ENCODE measurements around the gene DISP3.

DISP3 gene

DNA sequence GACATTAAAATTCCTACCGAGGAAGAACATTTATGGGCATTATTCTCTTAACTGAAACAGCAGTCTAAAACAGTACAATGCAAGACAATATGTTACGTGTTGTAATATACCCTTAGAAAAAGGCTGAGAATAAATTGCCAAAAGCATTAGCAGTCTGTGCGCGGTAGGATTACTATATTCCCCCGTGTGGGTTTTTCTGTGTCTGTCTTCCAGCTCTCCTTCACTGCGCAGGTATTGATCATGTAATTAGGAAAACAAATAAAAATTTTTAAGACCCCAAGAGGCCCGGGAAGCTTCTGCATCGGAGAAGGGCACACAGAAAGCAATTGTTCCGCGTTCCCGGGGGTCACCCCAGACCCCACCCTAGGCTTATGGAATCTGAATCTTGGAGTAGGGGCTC, 106.4 kb downstream of the DISP3 start:
- no peak for FAIRE-seq
